Esophagus squamous epithelium (tissue), 5 donors: ENCODE results near the gene CADM1. TPM values are rescaled to one million over a fixed set of nuclear protein-coding genes. Genes with fewer than 3 reads are reported as not detected.

ENCODE experiments used
- DNase-seq: peaks from one replicate; lab custom pipeline; 2025; lab: John Stamatoyannopoulos, UW
- H3K27ac ChIP-seq, 4 donors: fragments of 200-600 bp; sonication (generic); one replicate each; pipeline ENCODE4 v1.5.1; 2016 to 2019; ENCODE audit warnings: mild to moderate bottlenecking in 1 of 4
- H3K27me3 ChIP-seq, 4 donors: fragments of 200-600 bp; sonication (generic); 1 replicate in 3 of 4; 2 replicates in 1 of 4; pipeline versions ENCODE4 v1.5.1 to v1.6.0; 2017 to 2021; ENCODE audit warnings: antibody characterized with exemption in 1 of 4
- H3K36me3 ChIP-seq, 3 donors: fragments of 200-600 bp; sonication (generic); one replicate each; pipeline ENCODE4 v1.5.1; 2016 to 2019
- H3K4me1 ChIP-seq, 3 donors: fragments of 200-600 bp; sonication (generic); one replicate each; pipeline ENCODE4 v1.5.1; 2017 to 2019
- H3K4me3 ChIP-seq, 4 donors: fragments of 200-600 bp; sonication (generic); 1 replicate in 3 of 4; 2 replicates in 1 of 4; pipeline ENCODE4 v1.5.1; 2016 to 2019; ENCODE audit warnings: mild to moderate bottlenecking in 2 of 4, moderate library complexity in 1 of 4
- H3K9me3 ChIP-seq, 3 donors: fragments of 200-600 bp; sonication (generic); one replicate each; pipeline ENCODE4 v1.5.1; 2016 to 2019
- POLR2A ChIP-seq, 4 donors: fragments of 450-650 bp; IDR thresholded peaks; one replicate each; pipeline ENCODE4 v1.6.1; 2017; ENCODE audit warnings: antibody characterized with exemption in 4 of 4, mild to moderate bottlenecking in 4 of 4, moderate library complexity in 3 of 4
- WGBS, 2 donors: methylation state at CpG; one replicate each; pipeline ENCODE4 v1.1.5; 2018; 5-methylcytosine and 5-hydroxymethylcytosine counted together
- intact Hi-C: fragments of 100-400 bp; cut with DNase I; formaldehyde crosslinking; loops from one replicate; pipeline ENCODE4 v1.15.0; 2022
- total RNA-seq, 4 donors: library from RNA; depleted of rRNA; stranded (reverse); fragments of >200 nt; gene quantifications; one replicate each; pipeline ENCODE4 v1.1.0, GENCODE V29; 2016
- TF ChIP-seq, protein P1 (sequence below), 6 experiments: fragments of 450-650 bp in 4 of 6; fragments of 200-600 bp in 2 of 6; sonication (generic) in 2 of 6; IDR thresholded peaks; one replicate each; pipeline ENCODE4 v1.5.1; 2016 to 2019; ENCODE audit warnings: antibody characterized with exemption in 6 of 6, mild to moderate bottlenecking in 4 of 6, moderate library complexity in 4 of 6
- donor health status: DM: yes; HTN: yes; CAD: no.

The CADM1 gene
- total RNA-seq, 4 donors from 2014 or later = 1.7 to 15.1 (median 8.3) TPM

DNA sequence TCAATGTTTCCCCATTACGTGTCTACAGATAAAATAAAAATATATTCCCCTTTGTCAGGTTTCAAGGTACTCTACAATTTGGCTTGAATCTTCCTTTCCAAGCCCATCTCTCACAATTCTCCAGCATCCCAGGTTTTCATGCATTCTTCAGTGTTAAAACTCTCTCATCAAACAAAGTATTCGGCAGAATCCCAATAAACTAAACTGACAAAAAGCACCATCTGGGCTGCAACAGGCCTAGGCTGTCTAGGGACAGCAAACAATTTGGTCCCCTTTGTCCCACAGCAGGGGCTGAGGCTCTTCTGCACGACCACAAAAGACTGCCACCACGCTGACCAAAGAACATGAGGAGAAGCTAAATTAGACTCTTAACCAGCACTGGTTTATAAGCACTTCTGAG, 159.4 kb downstream of the CADM1 start:
- WGBS, 2 donors = 74 to 79% methylated on average over 4 of the region's 4 CpGs
- H3K27ac ChIP-seq = no peak overlapping the region
- intact Hi-C loops = no loop called here
- no peak for TF ChIP-seq POLR2A (IDR thresholded peaks at IDR 0.05)
- TF ChIP-seq, protein P1, sequence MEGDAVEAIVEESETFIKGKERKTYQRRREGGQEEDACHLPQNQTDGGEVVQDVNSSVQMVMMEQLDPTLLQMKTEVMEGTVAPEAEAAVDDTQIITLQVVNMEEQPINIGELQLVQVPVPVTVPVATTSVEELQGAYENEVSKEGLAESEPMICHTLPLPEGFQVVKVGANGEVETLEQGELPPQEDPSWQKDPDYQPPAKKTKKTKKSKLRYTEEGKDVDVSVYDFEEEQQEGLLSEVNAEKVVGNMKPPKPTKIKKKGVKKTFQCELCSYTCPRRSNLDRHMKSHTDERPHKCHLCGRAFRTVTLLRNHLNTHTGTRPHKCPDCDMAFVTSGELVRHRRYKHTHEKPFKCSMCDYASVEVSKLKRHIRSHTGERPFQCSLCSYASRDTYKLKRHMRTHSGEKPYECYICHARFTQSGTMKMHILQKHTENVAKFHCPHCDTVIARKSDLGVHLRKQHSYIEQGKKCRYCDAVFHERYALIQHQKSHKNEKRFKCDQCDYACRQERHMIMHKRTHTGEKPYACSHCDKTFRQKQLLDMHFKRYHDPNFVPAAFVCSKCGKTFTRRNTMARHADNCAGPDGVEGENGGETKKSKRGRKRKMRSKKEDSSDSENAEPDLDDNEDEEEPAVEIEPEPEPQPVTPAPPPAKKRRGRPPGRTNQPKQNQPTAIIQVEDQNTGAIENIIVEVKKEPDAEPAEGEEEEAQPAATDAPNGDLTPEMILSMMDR (IDR thresholded peaks at IDR 0.05) = no peak
- no peaks in the 10 kb centered on the region for H3K9me3 ChIP-seq
- no peaks in the 10 kb centered on the region for H3K27me3 ChIP-seq
- DNase-seq = no peak
- H3K36me3 ChIP-seq = no peaks in the 10 kb centered on the region
- H3K4me1 ChIP-seq = no peaks in the 10 kb centered on the region
- no peak overlapping the region for H3K4me3 ChIP-seq

DNA sequence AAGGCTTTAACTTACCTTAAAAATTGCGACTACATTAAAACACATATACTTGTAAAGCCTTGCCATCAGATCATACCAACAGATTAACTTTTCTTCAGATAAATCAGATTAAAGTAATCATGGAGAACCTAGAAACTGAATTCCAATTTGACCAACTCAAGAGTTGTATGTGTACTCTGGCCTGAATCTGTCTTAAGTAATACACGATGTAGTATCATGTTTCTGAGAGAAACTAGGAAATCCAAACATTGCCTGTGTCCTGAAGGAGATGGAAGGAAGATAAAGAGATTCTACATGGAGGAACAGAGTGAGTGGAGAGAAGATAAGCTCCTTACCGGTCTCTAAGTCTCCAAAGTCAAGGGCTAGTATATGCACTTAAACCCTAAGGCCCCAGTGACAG, 162.1 kb downstream of the CADM1 start:
- no peak overlapping the region for H3K4me3 ChIP-seq
- no peaks in the 10 kb centered on the region for H3K27me3 ChIP-seq
- H3K4me1 ChIP-seq = no peaks in the 10 kb centered on the region
- no peak overlapping the region for H3K27ac ChIP-seq
- DNase-seq = no peak
- intact Hi-C loops = no loop called here
- no peak for TF ChIP-seq POLR2A (IDR thresholded peaks at IDR 0.05)
- TF ChIP-seq, protein P1 (IDR thresholded peaks at IDR 0.05) = no peak
- 88 to 94% methylated on average over 3 of the region's 3 CpGs for WGBS, 2 donors
- H3K9me3 ChIP-seq = no peaks in the 10 kb centered on the region
- no peaks in the 10 kb centered on the region for H3K36me3 ChIP-seq

DNA sequence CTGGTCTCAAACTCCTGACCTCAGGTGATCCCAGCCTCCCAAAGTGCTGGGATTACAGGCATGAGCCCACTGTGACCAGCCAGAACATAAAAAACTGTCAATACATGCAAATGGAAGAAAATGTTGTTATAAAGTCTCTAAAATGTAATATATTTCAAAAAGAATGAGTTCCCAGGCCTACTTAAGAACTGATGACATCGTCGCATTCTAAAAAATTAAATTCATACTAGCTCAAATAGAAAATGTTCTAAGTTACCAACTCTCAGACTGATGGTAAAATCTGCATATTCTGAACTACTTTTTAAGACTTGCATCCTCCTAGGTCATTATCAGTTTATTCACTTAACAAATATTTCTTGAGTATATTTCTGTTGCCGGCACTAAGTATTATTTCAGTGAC, 163.3 kb downstream of the CADM1 start:
- DNase-seq = no peak
- Histone ChIP-seq H3K27me3 (no peaks in the 10 kb centered on the region), H3K9me3 (no peaks in the 10 kb centered on the region), H3K4me1 (no peaks in the 10 kb centered on the region), H3K4me3 (no peak overlapping the region), H3K36me3 (no peaks in the 10 kb centered on the region), H3K27ac (no peak overlapping the region)
- intact Hi-C loops = no loop called here
- TF ChIP-seq, protein P1 (IDR thresholded peaks at IDR 0.05) = no peak
- no peak for TF ChIP-seq POLR2A (IDR thresholded peaks at IDR 0.05)
- WGBS, 2 donors = 96 to 97% methylated on average over 3 of the region's 3 CpGs

DNA sequence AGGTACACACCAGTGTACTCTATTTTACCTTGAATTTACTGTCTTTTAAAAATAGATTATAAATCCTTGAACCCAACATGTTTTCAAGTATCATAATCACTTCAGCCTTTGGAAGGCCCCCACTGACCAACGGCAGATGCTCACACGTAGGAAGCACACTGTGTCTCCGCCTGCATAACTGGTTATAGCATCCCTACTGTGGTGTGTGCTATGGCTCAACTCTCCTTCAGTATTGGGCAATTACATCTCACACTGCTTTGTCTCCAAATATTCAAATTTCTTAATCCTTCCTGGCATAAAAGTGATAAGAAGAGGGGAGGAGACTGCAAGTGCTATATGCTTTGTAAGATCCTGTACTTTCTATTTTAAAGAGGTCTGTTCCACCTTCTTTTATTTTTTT, 165.7 kb downstream of the CADM1 start:
- TF ChIP-seq, protein P1 (IDR thresholded peaks at IDR 0.05) = no peak
- no peak for TF ChIP-seq POLR2A (IDR thresholded peaks at IDR 0.05)
- Histone ChIP-seq H3K4me3 (no peak overlapping the region), H3K27me3 (no peaks in the 10 kb centered on the region), H3K4me1 (no peaks in the 10 kb centered on the region), H3K27ac (no peak overlapping the region), H3K36me3 (no peaks in the 10 kb centered on the region), H3K9me3 (no peaks in the 10 kb centered on the region)
- no peak for DNase-seq
- WGBS, 2 donors = 66 to 82% methylated on average over 3 of the region's 3 CpGs
- intact Hi-C loops = loop anchor here (5.0 kb wide), 1 partner anchor 939 kb away; no protein-coding TSS in a partner anchor

DNA sequence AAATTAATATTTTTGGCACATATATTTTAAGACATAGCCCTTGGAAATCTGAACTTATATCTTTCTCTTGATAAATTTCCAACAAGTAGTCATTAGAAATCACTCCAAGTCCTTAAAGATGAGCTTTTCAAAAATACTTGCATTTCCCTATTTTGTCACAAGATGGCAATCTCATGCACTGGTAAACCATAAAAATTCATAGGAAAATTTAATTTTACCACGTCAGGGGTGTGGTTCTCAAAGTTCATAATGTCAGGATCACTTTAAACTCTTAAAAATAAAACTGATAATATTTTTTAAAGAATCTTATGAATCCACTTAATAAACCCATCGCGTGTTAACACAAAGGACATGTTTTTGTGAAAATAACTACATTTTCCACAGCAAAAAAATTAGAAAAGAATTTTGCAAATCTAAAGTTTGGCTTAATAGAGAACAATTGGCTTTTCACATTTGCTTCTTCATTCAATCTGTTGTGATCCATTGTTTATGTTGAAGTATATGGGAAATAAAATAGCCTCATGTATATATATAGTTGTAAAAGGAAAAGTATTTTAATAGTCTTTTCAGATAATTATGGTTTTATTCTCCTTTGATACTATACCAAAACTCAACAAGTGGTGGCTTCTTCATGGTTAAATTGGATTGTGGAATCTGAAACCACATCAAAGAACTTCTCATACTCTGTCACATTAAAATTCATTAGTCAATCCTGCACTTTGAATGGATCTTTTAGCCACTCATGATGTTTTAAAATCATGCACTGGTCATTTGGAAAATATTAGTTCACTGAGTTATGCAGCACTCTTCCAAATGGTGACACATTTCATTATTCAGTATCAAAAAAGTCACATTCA, 169.1 kb downstream of the CADM1 start:
- Histone ChIP-seq H3K4me3 (no peak overlapping the region), H3K9me3 (no peaks in the 10 kb centered on the region), H3K27ac (no peak overlapping the region), H3K36me3 (no peaks in the 10 kb centered on the region), H3K4me1 (no peaks in the 10 kb centered on the region), H3K27me3 (no peaks in the 10 kb centered on the region)
- intact Hi-C loops = loop anchor here (5.0 kb wide), 2 partner anchors 887 to 942 kb away; no protein-coding TSS in a partner anchor
- 49 to 61% methylated on average over 3 of the region's 3 CpGs for WGBS, 2 donors
- no peak for DNase-seq
- TF ChIP-seq, protein P1 (IDR thresholded peaks at IDR 0.05) = peak; percentile 40 to 72 (median 70)
- TF ChIP-seq POLR2A (IDR thresholded peaks at IDR 0.05) = no peak
